Raji (cell line): Measurements from ENCODE around the gene POLR2L.

Experiments used
- POLR2A ChIP-seq: IDR thresholded peaks from 2 replicates; pipeline ENCODE4 v1.6.1; 2011; ENCODE audit warnings: low read depth, low read length, control low read depth; ENCODE audit not compliant: insufficient read depth

Gene POLR2L

DNA sequence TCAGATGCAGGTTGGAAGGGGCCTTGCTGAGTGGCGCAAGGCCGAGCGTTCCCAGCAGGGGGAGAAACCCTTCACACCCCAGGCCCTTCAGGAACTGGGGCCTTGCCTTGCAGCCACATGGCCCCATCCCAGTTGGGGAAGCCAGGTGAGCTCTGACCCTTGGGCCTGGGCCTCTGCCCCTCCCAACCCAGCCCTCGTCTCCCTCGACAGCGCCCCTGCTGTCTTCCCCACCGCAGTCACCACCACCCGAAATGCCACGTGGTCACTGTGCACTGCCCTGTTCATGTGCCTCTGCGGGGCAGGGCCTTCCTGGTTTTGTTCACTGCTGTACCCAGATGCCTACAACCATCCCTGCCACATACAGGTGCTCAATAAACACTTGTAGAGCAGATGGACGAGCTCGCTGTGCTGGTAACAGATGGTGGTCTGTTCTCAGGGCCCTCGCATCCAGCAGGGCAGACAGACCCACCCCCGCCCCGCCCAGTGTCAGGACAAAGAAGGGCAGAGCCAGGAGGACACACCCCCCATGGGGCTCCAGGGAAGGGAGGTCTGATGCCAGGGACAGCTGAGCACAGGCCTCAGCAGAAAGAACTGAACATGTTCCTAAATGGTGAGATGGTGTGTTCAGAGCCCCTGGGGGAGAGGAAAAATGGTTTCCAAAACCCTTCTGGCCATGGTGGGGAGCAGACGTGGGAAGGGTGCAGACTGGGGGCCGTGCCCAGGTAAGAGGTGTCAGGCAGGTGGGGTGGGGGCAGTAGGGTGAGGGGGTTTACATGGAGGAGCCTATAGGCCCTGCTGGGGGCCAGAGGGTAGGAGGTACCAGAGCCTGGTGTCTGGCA is 3.7 kb downstream of the POLR2L start:
- TF ChIP-seq POLR2A = no peak

DNA sequence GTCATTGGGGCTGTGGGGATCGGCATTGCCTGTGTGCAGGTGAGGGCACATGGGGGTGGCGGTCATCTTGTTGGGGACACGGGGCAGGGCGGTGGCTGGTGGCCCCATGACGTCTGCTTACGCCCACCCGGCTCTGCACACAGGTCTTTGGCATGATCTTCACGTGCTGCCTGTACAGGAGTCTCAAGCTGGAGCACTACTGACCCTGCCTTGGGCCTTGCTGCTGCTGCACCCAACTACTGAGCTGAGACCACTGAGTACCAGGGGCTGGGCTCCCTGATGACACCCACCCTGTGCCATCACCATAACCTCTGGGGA is 4.4 kb downstream of the POLR2L start:
- TF ChIP-seq POLR2A = no peak

DNA sequence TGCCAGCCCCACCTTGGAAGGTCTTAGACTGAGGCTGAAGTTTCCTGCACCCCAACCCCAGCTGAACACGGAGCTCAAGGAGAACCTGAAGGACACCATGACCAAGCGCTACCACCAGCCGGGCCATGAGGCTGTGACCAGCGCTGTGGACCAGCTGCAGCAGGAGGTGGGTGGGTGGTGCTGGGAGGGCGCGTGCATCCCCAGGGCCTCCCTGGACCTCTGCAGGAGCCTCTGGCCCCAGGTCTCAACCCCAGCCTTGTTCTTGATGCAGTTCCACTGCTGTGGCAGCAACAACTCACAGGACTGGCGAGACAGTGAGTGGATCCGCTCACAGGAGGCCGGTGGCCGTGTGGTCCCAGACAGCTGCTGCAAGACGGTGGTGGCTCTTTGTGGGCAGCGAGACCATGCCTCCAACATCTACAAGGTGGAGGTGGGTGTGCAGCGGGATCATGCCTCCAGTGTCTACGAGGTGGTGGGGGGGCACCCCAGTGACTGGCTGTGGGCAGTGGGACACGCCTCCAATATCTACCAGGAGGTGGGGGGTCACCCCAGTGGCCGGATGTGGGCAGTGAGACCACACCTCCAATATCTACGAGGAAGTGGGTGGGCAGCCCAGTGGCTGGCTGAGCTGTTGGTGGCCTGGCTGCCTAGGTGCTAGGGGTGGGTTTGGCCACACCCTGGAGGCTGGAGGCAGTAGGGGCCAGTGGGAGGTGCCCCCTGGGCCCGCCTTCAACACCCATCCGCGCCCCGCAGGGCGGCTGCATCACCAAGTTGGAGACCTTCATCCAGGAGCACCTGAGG is 4.9 kb downstream of the POLR2L start:
- TF ChIP-seq POLR2A = no peak

DNA sequence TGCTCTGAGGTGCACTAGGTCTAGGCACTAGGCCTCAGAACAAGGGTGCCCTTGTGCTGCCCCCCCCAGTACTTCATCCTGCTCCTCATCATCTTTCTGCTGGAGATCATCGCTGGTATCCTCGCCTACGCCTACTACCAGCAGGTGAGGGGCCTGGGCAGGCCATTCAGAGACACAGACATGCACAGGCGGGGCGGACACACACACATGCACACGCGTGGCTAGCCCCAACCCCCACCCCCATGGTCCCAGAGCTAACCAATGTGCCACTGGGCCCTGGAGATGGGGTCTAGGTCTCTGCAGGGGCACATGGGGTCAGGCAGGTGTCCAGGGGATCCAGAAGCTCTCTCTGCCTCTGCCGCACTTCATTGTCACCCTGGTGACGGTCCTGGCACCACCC is 5.6 kb downstream of the POLR2L start:
- TF ChIP-seq POLR2A = 0 out of 2 replicates have a peak, but pooled peaks have one; percentile 13

DNA sequence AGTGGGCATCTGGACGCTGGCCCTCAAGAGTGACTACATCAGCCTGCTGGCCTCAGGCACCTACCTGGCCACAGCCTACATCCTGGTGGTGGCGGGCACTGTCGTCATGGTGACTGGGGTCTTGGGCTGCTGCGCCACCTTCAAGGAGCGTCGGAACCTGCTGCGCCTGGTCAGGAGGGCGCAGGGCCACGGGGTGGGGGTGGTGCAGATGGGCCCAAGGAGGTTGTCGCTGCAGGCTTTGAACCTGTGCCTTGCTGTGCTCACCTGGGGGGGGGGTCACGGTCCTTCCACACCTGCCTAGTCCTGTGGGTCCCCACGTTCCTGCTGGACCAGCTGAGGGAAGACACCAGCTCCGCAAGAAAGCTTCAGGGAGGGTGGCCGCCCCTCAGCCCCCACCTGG is 6.1 kb downstream of the POLR2L start:
- no peak for TF ChIP-seq POLR2A

DNA sequence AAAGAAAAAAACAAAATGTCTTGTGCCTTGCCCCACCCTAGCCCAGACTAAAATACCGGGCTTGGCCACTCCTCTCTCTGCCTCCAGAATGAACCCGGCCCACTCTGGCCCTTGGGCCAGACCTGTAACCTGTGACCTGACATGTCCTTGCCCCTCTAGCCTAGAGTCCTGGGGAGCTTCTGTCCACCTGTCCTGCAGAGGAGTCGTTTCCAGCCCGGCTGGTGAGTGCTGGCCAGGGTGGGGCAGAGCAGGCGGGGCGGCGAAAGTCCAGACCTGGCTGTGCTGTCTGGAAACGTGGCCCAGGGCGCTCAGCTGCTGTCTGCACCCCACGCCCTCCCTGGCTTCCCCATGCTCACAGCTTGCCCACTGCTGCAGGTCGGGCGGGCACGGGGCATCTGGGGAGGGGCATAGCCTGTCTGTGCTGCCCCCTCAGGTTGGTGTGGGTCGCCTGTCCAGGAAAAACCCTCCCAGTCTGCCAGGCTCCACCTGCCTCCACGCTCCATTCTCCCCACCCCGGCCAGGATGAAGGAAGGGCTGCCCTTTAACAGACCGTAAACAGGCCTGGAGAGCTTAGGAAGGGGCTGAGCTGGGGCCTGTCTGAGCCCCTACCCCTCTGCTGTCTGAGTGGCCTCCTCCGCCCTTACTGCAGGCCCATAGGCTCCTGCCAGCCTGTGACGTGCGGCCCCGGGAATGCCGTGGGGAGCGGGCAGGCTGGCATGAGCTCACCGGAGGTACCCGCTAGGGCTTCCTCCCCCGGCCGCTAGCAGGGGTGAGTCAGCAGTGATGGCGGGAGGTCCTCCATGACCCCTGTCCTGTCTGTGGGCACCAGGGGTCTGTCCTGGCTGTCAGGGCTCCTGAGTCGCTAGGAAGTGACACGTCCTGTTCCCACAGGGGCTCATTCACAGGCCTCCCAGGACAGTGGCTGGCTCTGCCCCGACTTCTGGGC is 7.7 kb downstream of the POLR2L start:
- no peak for TF ChIP-seq POLR2A

DNA sequence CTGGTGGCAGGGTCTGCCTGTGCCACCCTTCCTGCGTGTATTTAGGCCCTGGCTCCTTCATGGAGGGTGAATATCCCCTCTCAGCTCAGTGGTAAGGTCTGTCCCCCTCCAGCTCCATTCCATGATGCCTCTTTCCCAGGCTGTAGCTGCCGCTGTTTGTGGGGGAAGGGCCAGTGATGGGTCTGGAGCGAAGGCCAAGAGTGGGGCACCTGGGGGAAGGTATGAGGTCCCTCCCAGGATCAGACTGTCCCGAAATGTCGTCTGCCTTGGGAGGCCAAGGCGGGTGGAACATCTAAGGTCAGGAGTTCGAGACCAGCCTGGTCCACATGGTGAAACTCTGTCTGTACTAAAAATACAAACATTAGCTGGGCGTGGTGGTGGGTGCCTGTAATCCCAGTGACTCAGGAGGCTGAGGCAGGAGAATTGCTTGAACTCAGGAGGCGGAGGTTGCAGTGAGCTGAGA is 8.4 kb downstream of the POLR2L start:
- TF ChIP-seq POLR2A = no peak

DNA sequence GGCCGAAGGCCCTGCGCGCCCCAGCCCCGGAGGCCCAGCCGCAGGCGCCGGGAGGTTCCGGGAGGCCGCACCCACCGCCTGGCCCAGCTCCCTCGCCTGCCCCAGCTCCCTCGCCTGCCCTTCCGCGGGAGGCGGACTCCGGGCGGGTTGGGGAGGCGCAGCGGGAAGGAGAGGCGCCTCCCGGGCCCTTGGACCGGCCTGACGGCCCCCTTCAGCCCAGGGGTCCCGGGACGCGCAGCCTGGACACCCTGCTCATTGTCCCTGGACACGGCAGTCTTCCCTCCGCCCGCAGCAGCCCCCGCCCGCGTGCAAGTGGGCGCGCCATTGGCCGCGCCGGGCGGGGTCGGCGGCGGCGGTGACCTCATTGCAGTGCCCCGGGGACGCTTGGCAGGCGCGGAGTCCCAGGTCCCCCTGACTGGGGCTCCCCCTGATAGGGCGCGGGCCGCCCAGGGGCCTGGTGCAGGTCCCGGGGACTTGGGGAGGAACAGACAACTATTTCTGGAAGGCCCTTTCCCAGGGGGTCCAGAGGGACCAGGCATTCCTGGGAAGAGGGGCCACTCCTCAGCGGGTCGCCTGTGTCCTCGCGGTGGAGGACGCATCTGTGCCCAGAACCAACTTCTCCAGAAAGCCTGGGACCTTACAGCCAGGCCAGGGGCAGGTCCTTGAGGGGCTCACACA is 9.1 kb downstream of the POLR2L start:
- TF ChIP-seq POLR2A = no peak

DNA sequence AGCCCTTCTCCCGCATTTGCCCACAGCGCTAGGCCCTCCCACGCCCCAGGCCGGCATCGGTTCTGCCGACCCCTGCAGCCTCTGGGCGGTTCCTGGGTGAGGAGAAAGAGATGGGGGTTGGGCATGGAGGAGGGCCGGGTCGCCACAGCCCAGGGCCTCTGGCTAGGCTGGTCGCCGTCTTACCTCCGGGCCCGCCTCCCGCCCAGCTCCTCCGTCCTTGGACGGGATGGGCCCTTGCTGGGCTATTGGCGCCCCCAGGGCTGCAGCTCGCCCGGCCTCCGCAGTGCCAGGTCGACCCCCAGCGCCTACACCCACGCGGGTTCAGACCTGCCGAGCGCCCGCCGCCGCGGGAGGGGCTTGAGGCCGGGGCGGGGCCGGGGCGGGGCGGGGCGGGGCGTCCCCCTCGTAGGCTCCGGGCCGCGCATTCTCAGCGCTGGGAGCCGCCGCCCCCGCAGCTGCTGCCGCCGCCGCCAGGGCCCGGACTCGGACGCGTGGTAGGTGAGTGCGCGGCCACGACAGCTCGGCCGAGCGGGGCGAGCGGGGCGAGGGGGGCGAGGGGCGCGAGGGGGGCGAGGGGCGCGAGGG is 9.7 kb downstream of the POLR2L start, which contains the start of gene CD151:
CD151 (plus strand) TSS at position 424 of the 585 bp plus-strand sequence. CDS start 3,118 bp downstream, outside the sequence.
- TF ChIP-seq POLR2A = peak; percentile 62

DNA sequence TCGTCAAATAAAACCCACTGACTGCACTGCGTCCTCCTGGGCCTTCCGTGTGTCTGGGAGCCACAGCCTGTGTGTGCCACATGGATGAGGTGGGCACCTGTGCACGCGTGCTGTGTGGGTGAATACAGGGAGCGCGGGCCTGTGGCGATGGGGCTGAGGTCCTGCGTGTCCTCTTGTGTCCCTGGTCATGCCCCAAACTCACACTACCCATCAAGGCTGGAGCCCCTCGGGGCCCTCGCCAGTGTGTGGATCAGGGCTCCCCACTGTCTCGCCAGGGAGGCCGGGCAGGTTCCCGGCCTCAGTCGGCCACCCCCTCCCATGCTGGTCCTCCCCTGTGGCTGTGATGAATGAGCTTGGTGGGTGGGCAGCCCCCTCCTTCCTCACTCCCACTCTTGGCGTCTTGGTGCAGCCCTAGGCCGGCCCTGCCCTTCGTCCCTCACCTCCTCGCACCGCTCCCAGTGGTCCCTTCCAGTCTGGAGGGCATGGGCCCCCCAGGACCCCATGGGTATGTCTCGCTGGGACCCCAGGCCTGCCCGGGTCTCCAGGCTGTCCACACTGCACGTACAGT is 10.3 kb downstream of the POLR2L start:
- no peak for TF ChIP-seq POLR2A

DNA sequence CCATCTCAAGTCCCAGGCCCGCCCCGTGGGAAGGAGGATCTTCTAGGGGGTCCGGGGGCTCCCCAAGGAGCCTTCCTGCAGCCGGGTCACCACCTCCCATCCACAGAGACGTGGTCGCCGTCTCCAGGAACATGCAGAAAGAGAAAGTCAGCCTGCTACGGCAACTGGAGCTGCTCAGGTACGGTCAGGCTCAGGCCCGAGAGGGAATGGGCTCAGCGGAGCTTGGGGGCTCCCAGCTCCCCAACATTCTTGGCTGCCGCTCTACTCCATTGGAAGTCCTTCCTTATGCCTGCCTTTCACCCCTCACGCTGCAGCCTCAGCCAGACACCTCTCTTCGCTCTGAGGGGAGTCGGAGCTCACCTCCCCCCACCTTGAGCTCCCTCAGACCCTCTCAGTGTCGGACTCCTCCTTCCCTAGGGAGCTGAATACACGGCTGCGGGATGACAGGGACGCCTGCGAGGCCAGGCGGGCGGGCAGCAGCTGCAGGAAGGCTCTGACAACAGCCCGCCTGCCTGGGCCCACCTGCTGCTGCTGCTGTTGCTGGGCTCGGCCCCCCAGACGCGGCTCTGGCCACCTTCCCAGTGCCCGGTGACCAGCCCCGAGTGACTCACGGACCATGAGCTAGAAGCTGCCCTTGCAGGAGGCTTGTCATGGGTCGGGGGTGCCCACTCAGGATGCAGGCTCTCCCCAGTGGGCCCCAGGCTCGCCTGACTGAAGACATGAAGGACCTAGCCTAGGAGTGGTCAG is 11.0 kb downstream of the POLR2L start:
- no peak for TF ChIP-seq POLR2A

DNA sequence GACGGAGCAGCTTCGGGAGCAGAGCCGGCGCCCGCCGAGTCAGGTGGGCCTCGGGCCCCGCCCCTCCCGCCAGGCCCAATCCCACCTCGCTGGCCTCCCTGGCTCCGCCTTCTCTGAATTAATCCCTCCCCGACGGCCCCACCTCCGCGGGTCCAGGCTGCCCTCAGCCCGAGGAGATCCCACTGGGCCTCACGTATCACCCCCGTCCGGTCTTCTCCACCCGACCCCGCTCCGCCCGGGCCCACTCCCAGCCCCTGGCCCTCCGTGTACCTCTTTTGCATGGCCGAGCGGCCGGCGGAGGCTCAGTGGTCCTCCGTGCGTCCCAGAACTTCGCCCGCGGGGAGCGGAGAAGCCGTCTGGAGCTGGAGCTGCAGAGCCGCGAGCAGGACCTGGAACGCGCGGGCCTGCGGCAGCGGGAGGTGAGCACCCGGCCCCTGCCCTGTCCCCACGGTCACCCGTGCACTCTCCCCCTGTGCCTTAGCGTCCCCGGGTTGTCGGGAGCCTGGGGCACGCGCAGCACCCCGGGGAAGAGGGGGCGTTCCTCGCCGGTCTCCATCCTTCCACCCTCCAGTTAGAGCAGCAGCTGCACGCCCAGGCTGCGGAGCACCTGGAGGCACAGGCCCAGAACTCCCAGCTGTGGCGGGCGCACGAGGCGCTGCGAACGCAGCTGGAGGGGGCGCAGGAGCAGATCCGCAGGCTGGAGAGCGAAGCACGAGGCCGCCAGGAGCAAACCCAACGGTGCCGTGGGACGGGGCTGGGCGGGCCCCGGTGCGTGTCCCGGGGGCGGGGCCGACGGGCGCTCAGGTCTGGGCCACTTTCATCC is 11.8 kb downstream of the POLR2L start:
- no peak for TF ChIP-seq POLR2A

DNA sequence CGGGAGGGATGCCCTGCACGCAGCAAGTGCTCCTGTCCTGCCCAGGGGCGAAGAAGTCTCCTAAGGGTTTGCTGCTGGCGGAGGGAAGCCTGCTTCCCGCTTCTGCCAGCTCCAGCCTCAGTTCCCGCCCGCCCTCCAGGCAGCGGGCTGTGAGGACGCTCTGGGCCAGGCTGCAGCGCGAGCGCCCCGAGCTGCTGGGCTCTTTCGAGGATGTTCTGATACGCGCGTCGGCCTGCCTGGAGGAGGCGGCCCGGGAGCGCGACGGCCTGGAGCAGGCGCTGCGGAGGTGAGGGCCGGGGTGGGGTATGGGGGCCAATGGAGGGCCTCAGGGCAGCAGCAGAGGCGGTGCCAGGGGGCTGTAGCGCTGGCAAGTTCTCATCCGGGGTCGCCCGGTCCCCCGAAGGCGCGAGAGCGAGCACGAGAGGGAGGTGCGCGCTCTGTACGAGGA is 12.5 kb downstream of the POLR2L start:
- TF ChIP-seq POLR2A = peak; percentile 30; the same call in 1 of the 2 replicates
